H9 (cell line): ENCODE results near the gene PON2. TPM values are rescaled to one million over a fixed set of nuclear protein-coding genes. Genes with fewer than 3 reads are reported as not detected.

Source experiments
- DNase-seq: peaks from one replicate; pipeline ENCODE4 v3.0.0-alpha.2; 2017
- H2AFZ ChIP-seq: one replicate; pipeline ENCODE4 v1.6.1; 2013; ENCODE audit warnings: mild to moderate bottlenecking, low read length, control low read depth, moderate library complexity
- H2AK5ac ChIP-seq: 2 replicates; pipeline ENCODE4 v1.6.1; 2013; ENCODE audit warnings: low read length, control low read depth, mixed read lengths; ENCODE audit not compliant: insufficient read length
- H2BK120ac ChIP-seq: one replicate; pipeline ENCODE4 v1.6.1; 2013; ENCODE audit warnings: low read depth, mild to moderate bottlenecking, low read length, control low read depth, inconsistent platforms; ENCODE audit not compliant: poor library complexity, severe bottlenecking
- H2BK12ac ChIP-seq: 2 replicates; pipeline ENCODE4 v1.6.1; 2013; ENCODE audit warnings: low read length, control low read depth, mixed read lengths, low read depth; ENCODE audit not compliant: insufficient read length
- H2BK15ac ChIP-seq: 2 replicates; pipeline ENCODE4 v1.6.1; 2013; ENCODE audit warnings: low read depth, low read length, control low read depth
- H2BK20ac ChIP-seq: one replicate; pipeline ENCODE4 v1.6.1; 2013; ENCODE audit warnings: low read depth, mild to moderate bottlenecking, low read length, control low read depth, inconsistent platforms; ENCODE audit not compliant: poor library complexity, severe bottlenecking
- H2BK5ac ChIP-seq: 2 replicates; pipeline ENCODE4 v1.6.1; 2013; ENCODE audit warnings: low read length, control low read depth, mixed read lengths; ENCODE audit not compliant: insufficient read length
- H3K14ac ChIP-seq: 2 replicates; pipeline ENCODE4 v1.6.1; 2013; ENCODE audit warnings: low read length, control low read depth; ENCODE audit not compliant: insufficient read depth
- H3K18ac ChIP-seq: 2 replicates; pipeline ENCODE4 v1.6.1; 2013; ENCODE audit warnings: low read depth, mild to moderate bottlenecking, mixed read lengths, low read length, control low read depth; ENCODE audit not compliant: insufficient read length
- H3K23ac ChIP-seq: 2 replicates; pipeline ENCODE4 v1.6.1; 2013; ENCODE audit warnings: low read length, control low read depth, mixed read lengths, low read depth; ENCODE audit not compliant: insufficient read length
- H3K23me2 ChIP-seq: 2 replicates; pipeline ENCODE4 v1.6.1; 2013; ENCODE audit warnings: low read depth, mild to moderate bottlenecking, mixed read lengths, low read length, control low read depth; ENCODE audit not compliant: insufficient read length, poor library complexity, severe bottlenecking
- H3K27ac ChIP-seq: 2 replicates; pipeline ENCODE4 v1.5.1; 2013; ENCODE audit warnings: low read length, control low read depth, mixed read lengths, low read depth; ENCODE audit not compliant: insufficient read length
- H3K27me3 ChIP-seq: 2 replicates; pipeline ENCODE4 v1.6.1; 2013; ENCODE audit warnings: low read length, control low read depth, inconsistent platforms; ENCODE audit not compliant: insufficient read depth
- H3K4ac ChIP-seq: 2 replicates; pipeline ENCODE4 v1.6.1; 2013; ENCODE audit warnings: low read depth, mild to moderate bottlenecking, control low read depth, inconsistent platforms, low read length, moderate library complexity
- H3K4me1 ChIP-seq: 2 replicates; pipeline ENCODE4 v1.6.1; 2013; ENCODE audit warnings: low read length, control low read depth, inconsistent platforms; ENCODE audit not compliant: insufficient read depth
- H3K4me2 ChIP-seq: 2 replicates; pipeline ENCODE4 v1.6.1; 2013; ENCODE audit warnings: low read length, control low read depth, mixed read lengths; ENCODE audit not compliant: insufficient read length, insufficient read depth
- H3K56ac ChIP-seq: 2 replicates; pipeline ENCODE4 v1.6.1; 2013; ENCODE audit warnings: low read depth, mild to moderate bottlenecking, mixed read lengths, low read length, control low read depth; ENCODE audit not compliant: insufficient read length
- H3K79me1 ChIP-seq: 2 replicates; pipeline ENCODE4 v1.6.1; 2013; ENCODE audit warnings: low read depth, mild to moderate bottlenecking, moderate library complexity, low read length, control low read depth, inconsistent platforms; ENCODE audit not compliant: insufficient read depth, poor library complexity, severe bottlenecking
- H3K79me2 ChIP-seq: 2 replicates; pipeline ENCODE4 v1.6.1; 2013; ENCODE audit warnings: low read length, control low read depth, inconsistent platforms; ENCODE audit not compliant: insufficient read depth
- H3K9ac ChIP-seq: 2 replicates; pipeline ENCODE4 v1.6.1; 2013; ENCODE audit warnings: low read length, control low read depth, mixed read lengths; ENCODE audit not compliant: insufficient read length; ENCODE audit errors: extremely low read depth
- H3K9me3 ChIP-seq: one replicate; pipeline ENCODE4 v1.6.1; 2013; ENCODE audit warnings: low read depth, low read length, inconsistent platforms; ENCODE audit not compliant: control insufficient read depth
- H3T11ph ChIP-seq: one replicate; pipeline ENCODE4 v1.6.1; 2013; ENCODE audit warnings: mild to moderate bottlenecking, low read length, control low read depth, inconsistent platforms
- H4K20me1 ChIP-seq: one replicate; pipeline ENCODE4 v1.6.1; 2013; ENCODE audit not compliant: control insufficient read depth, insufficient read length, insufficient read depth
- H4K5ac ChIP-seq: 2 replicates; pipeline ENCODE4 v1.6.1; 2013; ENCODE audit warnings: low read depth, mild to moderate bottlenecking, mixed read lengths, low read length, control low read depth; ENCODE audit not compliant: insufficient read length
- H4K8ac ChIP-seq: replicated peaks from 2 replicates; pipeline ENCODE4 v1.6.1; 2013; ENCODE audit warnings: low read length, control low read depth, mixed read lengths, low read depth; ENCODE audit not compliant: insufficient read length
- H4K91ac ChIP-seq: 2 replicates; pipeline ENCODE4 v1.6.1; 2013; ENCODE audit warnings: low read depth, mild to moderate bottlenecking, moderate library complexity, mixed read lengths, low read length, control low read depth; ENCODE audit not compliant: insufficient read length
- H3K27ac Mint-ChIP-seq, 3 experiments: 2 replicates in 2 of 3; 3 replicates in 1 of 3; pipeline ENCODE4 v1.8.0; 2020 to 2021; ENCODE audit warnings: mixed read lengths in 3 of 3, mild to moderate bottlenecking in 1 of 3, moderate library complexity in 1 of 3
- H3K27me3 Mint-ChIP-seq: 2 replicates; pipeline ENCODE4 v1.8.0; 2021; ENCODE audit warnings: low read depth, mild to moderate bottlenecking, moderate library complexity, mixed read lengths
- H3K36me3 Mint-ChIP-seq, 3 experiments: 2 replicates in 2 of 3; 3 replicates in 1 of 3; pipeline ENCODE4 v1.8.0; 2020 to 2021; ENCODE audit warnings: low read depth in 3 of 3, mixed read lengths in 3 of 3; ENCODE audit not compliant: insufficient read depth in 1 of 3
- H3K4me1 Mint-ChIP-seq, 2 experiments: 2 replicates each; pipeline ENCODE4 v1.8.0; 2020; ENCODE audit warnings: mixed read lengths in 2 of 2
- H3K4me3 Mint-ChIP-seq, 2 experiments: 2 replicates in 1 of 2; 3 replicates in 1 of 2; pipeline ENCODE4 v1.8.0; 2020 to 2021; ENCODE audit warnings: mild to moderate bottlenecking in 2 of 2, mixed read lengths in 2 of 2, moderate library complexity in 1 of 2
- H3K9me3 Mint-ChIP-seq, 2 experiments: 2 replicates in 1 of 2; 3 replicates in 1 of 2; pipeline ENCODE4 v1.8.0; 2020; ENCODE audit warnings: mild to moderate bottlenecking in 2 of 2, mixed read lengths in 2 of 2, moderate library complexity in 1 of 2
- CTCF ChIP-seq: fragments of 200-600 bp; sonication (generic); conservative IDR thresholded peaks from 3 replicates; pipeline ENCODE4 v1.8.0; 2021; ENCODE audit warnings: antibody characterized with exemption, mild to moderate bottlenecking
- WGBS: extraction: QIAGEN DNeasy Blood & Tissue Kit; methylation state at CpG from one replicate; pipeline ENCODE4 v1.1.7; 2013; ENCODE audit warnings: missing lambda C conversion rate, low lambda C conversion rate, mixed read lengths; ENCODE audit not compliant: insufficient read length; ENCODE audit errors: extremely low coverage; 5-methylcytosine and 5-hydroxymethylcytosine counted together
- total RNA-seq: library from RNA; stranded (reverse); gene quantifications from 2 replicates; pipeline ENCODE4 v1.2.1, GENCODE V29; 2021

Gene PON2
- total RNA-seq, 1 experiment from 2014 or later = 26.7 TPM

GRCh38 chr7:95433952-95434556, 774 bp downstream of the PON2 start:
- no peaks in the 10 kb centered on the region for H3K9me3 ChIP-seq
- no peaks in the 10 kb centered on the region for H3K4me1 ChIP-seq
- no peaks in the 10 kb centered on the region for H3K79me2 ChIP-seq
- H3K14ac ChIP-seq = no peak overlapping the region
- Mint-ChIP-seq H3K36me3 (peaks cover 7 to 10% (median 9%) of the 10 kb centered on the region in 3 experiments; a peak in 6 of 7 replicates), H3K27me3 (no peaks in the 10 kb centered on the region), H3K9me3 (no peaks in the 10 kb centered on the region), H3K4me1 (peaks cover 2 to 10% of the 10 kb centered on the region in 2 experiments; a peak in 3 of 4 replicates), H3K4me3 (peak overlapping the region; percentile 67 to 76), H3K27ac (no peak overlapping the region; a peak in 1 of 7 replicates)
- H4K8ac ChIP-seq = no peak overlapping the region
- H3K4me2 ChIP-seq = peak overlapping the region; percentile 84
- H2AK5ac ChIP-seq = no peak overlapping the region
- peak overlapping the region; percentile 85 for H3K9ac ChIP-seq
- no peak overlapping the region for H2BK120ac ChIP-seq
- H3K23me2 ChIP-seq = peaks cover 2% of the 10 kb centered on the region
- no CpG with 5 or more reads among the region's 6 CpGs for WGBS
- H3K27me3 ChIP-seq = no peaks in the 10 kb centered on the region
- H2BK5ac ChIP-seq = no peak overlapping the region
- no peak overlapping the region for H4K91ac ChIP-seq
- no peak overlapping the region for H2BK15ac ChIP-seq
- H2BK20ac ChIP-seq = no peak overlapping the region
- no peaks in the 10 kb centered on the region for H3K79me1 ChIP-seq
- no peak overlapping the region for H4K5ac ChIP-seq
- no peak for TF ChIP-seq CTCF
- no peak overlapping the region for H3K4ac ChIP-seq
- DNase-seq = no peak
- no peak overlapping the region for H3K56ac ChIP-seq
- H3T11ph ChIP-seq = no peak overlapping the region
- no peak overlapping the region for H3K18ac ChIP-seq
- H3K27ac ChIP-seq = no peak overlapping the region
- H2BK12ac ChIP-seq = no peak overlapping the region
- no peaks in the 10 kb centered on the region for H4K20me1 ChIP-seq
- no peak overlapping the region for H3K23ac ChIP-seq
- H2AFZ ChIP-seq = peak overlapping the region; percentile 58
